Neural progenitor cell (in vitro differentiated cells): ENCODE results near the gene STX17.

Experiments used
- CTCF ChIP-seq: fragments of 200-600 bp; sonication (generic); IDR thresholded peaks from 2 replicates; pipeline ENCODE4 v1.5.1; 2017; ENCODE audit warnings: antibody characterized with exemption, mild to moderate bottlenecking
- EZH2phosphoT487 ChIP-seq: fragments of 200-600 bp; sonication (generic); IDR thresholded peaks from 2 replicates; pipeline ENCODE4 v1.6.1; 2017; ENCODE audit warnings: antibody characterized with exemption

GRCh38 chr9:99907208-99907532 lies 716 bp downstream of the STX17 start:
- TF ChIP-seq CTCF (no peak), EZH2phosphoT487 (no peak)
